GM19324 (cell line): ENCODE results near the gene CABCOCO1.

Experiments used
- ATAC-seq: cut with Tn5 transposase; IDR thresholded peaks from one replicate; pipeline ENCODE4 v1.9.1; 2021; ENCODE audit warnings: mild to moderate bottlenecking, moderate library complexity; ENCODE audit not compliant: unreplicated experiment, low FRiP score

Gene CABCOCO1

DNA sequence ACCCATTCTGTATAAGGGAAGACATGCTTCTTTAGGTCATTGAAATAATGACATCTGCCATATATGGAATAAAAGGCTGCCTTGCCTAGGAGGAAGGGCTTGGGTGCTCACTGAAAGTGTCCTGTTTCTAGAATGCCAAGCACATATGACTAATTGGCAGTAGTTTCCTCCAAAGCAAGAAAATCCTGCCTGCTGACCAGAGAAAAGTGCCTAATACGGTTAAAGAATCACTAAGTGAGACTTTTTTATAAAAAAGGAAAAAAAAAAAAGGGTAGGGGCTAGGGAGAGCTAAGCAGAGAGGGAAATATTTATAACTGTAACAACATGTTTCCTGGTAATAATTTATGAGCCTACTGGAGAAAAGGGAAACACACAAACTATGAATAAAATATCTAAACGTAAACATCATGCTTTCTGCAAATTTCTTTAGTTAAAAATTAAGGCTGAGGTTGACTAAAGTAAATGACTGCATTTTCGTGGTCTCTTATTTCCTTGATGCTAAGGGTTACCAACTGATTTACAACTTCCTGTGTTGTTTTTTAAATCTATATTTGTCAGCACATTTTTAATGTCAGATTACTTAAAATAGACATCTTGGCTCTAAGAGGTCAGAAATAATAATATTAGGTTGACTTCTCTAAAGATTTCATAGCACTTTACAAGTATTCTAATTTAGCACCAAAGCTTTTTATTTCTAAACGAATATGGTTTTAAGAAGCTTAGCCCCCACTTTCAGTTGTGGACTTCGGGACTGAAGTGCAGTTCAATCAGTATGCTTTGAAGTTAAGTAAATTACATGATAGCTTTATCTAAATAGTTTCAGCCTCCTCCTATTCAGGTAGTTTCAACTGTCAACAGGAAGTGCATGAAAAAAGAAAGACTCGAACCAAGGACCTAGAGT is 89.6 kb downstream of the CABCOCO1 start:
- peak; percentile 49 for ATAC-seq

GRCh38 chr10:61753453-61753852 is 90.7 kb downstream of the CABCOCO1 start:
- no peak for ATAC-seq

DNA sequence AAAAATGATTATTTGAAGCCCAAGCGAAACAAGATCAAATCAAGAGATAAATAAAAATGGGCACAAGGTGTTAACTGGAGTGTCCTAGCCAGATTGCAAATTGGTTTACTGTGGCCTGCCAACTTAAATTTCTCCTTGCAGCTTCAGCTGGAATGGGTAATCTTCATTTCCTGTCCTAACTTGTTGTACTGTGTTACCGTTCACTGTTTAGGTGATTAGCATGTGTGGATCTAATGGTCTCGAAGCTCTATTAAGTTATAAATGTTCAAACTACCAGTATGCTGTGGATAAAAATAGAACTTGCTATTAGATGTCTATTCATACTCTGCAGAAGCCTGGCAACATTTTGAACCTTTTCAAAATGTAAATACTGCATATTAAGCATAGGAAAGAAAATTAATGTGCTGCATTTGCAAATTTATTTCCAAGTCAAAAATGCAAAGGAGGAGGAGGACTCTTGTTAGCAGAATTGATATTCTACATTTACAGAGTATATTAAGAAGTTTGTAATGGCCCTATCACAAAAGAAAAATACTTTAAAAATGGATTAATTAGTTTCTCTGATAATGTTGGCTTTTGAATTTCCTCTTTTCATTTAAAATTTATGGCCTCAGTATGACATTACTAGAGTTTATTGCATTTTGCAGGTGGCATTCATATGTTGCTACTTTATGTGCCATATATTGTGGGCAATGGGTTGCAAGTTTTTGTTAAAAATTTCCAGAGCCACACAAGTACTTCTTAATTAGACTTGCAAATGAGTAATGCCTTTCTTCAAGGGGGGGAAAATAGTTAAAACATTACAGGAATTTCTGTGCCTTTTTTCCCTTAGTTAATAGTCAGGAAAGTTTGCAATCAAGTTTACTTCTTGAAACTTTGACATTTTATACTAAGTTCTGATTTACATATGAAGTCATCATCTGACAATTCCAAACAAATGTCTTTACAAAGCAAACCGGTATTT is 92.1 kb downstream of the CABCOCO1 start:
- no peak for ATAC-seq

GRCh38 chr10:61757001-61757400 is 94.3 kb downstream of the CABCOCO1 start:
- ATAC-seq, result no peak

GRCh38 chr10:61757525-61758397 is 95.0 kb downstream of the CABCOCO1 start:
- no peak for ATAC-seq

GRCh38 chr10:61758433-61758832 is 95.7 kb downstream of the CABCOCO1 start:
- ATAC-seq, result no peak

- no peak for ATAC-seq
Observed at GRCh38 chr10:61759751-61760150, 97.0 kb downstream of the CABCOCO1 start.

- no peak for ATAC-seq
Observed at GRCh38 chr10:61760943-61761824, 98.5 kb downstream of the CABCOCO1 start.

- no peak for ATAC-seq
Observed at GRCh38 chr10:61761825-61762217, 99.1 kb downstream of the CABCOCO1 start.

DNA sequence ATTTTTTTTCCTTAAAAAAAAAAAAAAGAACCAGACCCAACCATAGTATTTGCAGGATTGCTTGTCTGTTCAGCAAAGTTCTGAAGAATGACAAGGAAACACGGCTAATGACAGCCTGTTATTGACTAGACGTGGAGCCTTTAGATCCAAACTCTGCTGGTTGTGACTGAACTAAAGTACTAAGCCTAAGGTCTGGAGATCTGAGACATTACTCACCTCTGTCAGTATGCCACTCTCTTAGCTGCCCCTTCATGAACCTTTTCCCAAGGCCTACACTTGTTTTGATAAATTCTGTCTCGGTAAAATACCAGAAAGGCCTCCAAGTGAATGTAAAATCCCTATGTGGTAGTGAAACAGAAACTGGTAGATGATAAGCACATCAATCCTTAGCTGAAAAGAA is 101.0 kb downstream of the CABCOCO1 start:
- no peak for ATAC-seq

- ATAC-seq, result no peak
Observed at GRCh38 chr10:61764486-61764885, 101.8 kb downstream of the CABCOCO1 start.

- no peak for ATAC-seq
Observed at GRCh38 chr10:61765176-61766087, 102.7 kb downstream of the CABCOCO1 start.

DNA sequence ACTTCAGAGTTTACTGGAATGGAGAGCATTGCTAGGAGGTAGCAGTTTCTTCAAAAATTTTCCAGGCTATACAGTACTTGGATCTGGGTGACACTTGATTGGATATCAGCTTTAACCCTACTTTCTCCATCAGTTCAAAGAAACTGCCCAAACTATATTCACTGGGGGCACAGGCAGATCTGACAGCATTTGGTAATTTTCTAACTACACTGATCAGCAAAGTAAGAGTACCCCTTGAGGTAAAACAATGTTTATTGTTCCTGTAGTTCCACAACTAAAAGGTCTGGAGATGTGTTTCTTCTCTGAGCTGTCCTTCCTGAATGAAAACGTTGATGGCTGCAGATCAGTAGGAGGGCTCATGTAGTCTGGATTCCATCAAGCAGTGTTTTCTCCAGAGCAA is 104.2 kb downstream of the CABCOCO1 start:
- no peak for ATAC-seq

DNA sequence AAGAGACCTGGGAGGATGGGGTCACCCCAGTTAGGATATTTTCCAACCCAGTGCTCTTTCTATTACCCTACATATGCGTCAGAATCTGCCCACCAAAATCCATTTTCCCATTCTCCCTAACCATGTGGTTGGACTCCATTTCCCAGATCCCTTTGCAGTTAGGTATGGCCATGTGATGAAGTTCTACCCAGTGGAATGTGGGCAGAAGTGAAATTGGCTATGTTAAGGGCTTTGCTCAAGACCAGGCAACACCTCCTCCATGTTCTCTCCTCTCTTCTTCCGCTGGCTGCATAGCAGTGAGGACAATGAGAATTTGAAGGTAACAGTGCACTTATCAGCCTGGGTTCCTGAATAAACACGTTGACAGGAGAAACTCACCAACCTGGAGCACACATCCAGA is 111.3 kb downstream of the CABCOCO1 start:
- no peak for ATAC-seq

DNA sequence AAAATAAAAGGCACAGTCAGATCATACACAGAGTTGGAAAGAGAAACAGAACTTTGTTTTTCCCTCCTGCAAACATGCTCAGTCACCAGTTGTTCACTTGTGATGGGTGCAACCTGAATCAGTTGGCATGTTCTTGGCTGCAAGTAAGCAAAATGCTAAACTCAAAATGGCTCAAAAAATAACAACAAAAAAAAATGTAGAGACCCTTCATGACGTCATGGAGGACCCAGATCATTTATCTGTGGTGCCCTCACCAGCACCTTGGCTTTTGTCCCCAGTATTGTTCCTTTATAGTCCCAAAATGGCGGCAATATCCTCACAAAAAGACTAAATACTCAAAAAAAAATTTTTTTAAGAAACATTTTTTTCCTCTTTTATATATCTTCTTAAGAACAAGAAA is 112.4 kb downstream of the CABCOCO1 start:
- ATAC-seq, result no peak

DNA sequence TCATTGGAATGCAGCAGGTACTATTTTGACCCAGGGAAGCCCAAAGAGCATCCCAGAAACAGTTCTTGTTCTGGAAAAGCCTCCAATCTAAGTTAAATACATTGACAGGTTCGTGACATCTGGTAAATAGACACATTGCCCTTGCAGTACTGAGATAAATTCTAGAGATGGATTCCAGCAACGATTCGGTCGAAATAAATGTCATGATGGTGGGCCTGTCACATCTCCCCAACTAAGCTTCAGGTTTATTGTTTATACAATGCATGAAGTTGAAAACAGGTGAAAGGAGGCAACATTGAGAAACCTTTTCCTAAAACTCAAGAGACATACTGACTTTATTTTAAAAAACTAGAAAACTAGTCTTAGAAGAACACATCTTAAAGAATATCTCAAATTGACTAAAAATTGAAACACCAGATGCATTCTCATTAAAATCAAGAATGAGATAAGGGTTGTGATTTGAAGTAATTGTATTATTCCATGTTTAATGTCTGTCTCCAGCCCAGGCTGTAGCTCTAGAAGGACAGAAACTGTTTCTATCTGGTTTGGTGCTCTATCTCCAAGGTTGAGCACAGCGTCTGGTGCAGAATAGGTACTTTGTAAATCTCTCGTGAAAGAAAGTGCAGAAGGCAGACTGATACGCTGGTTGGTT is 114.0 kb downstream of the CABCOCO1 start:
- ATAC-seq, result no peak

- ATAC-seq, result no peak
Observed at GRCh38 chr10:61778137-61778536, 115.4 kb downstream of the CABCOCO1 start.

GRCh38 chr10:61779276-61779675 is 116.5 kb downstream of the CABCOCO1 start:
- ATAC-seq, result no peak
